Measurements from ENCODE around the gene REELD1.

DNA sequence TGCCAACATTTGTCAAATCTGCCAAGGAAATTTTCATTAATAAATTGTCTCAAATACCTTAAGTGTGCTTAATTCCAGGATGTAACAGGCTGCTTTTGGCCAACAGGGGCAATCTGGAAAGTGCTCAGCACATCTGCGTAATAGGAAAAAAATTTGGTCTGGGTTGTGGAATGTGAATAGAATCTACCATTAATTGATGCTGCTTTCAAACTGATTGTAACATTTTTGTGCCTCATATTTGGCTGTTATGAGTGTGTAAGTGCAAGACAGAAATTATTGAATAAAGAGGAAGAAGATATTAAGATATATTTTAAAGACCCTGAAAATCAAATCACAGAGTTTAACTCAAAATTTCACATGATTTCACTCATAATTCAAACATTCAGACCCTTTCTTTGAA is 41.1 kb downstream of the REELD1 start:
- TF ChIP-seq, protein P1, sequence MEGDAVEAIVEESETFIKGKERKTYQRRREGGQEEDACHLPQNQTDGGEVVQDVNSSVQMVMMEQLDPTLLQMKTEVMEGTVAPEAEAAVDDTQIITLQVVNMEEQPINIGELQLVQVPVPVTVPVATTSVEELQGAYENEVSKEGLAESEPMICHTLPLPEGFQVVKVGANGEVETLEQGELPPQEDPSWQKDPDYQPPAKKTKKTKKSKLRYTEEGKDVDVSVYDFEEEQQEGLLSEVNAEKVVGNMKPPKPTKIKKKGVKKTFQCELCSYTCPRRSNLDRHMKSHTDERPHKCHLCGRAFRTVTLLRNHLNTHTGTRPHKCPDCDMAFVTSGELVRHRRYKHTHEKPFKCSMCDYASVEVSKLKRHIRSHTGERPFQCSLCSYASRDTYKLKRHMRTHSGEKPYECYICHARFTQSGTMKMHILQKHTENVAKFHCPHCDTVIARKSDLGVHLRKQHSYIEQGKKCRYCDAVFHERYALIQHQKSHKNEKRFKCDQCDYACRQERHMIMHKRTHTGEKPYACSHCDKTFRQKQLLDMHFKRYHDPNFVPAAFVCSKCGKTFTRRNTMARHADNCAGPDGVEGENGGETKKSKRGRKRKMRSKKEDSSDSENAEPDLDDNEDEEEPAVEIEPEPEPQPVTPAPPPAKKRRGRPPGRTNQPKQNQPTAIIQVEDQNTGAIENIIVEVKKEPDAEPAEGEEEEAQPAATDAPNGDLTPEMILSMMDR (IDR thresholded peaks at IDR 0.05 in 2 of 3, conservative IDR thresholded peaks at IDR 0.05 in 1 of 3; ENCODE audit: insufficient read depth in 2 of 3, low read depth in 1 of 3, low read length in 3 of 3), result no peak
- TF ChIP-seq GABPB1 (CRISPR knock-in tag; IDR thresholded peaks at IDR 0.05) (no peak), HDAC3 (IDR thresholded peaks at IDR 0.05; ENCODE audit: borderline replicate concordance, partially characterized antibody) (no peak)

Data from K562 (cell line).